Esophagus muscularis mucosa (tissue), 3 donors: ENCODE data around the gene IL15RA.

Experiments used
- CTCF ChIP-seq, 3 experiments: fragments of 200-600 bp in 2 of 3; fragments of 450-650 bp in 1 of 3; sonication (generic) in 2 of 3; IDR thresholded peaks; one replicate each; pipeline ENCODE4 v1.5.1; 2017 to 2019; ENCODE audit warnings: antibody characterized with exemption in 3 of 3, mild to moderate bottlenecking in 2 of 3, moderate library complexity in 1 of 3
- POLR2A ChIP-seq: fragments of 450-650 bp; IDR thresholded peaks from one replicate; pipeline ENCODE4 v1.6.1; 2017; ENCODE audit warnings: antibody characterized with exemption, moderate library complexity, mild to moderate bottlenecking, low read depth
- POLR2AphosphoS5 ChIP-seq, 2 donors: sonication (generic); formaldehyde crosslinking; IDR thresholded peaks; one replicate each; pipeline ENCODE4 v1.6.1; 2017; ENCODE audit warnings: antibody characterized with exemption in 2 of 2

- no peak for TF ChIP-seq CTCF (IDR thresholded peaks at IDR 0.05)
- TF ChIP-seq POLR2AphosphoS5 (IDR thresholded peaks at IDR 0.05), result no peak
- TF ChIP-seq POLR2A, result no peak
These were observed 18.2 kb downstream of the IL15RA start for GRCh38 chr10:5959142-5959541.
